ENCODE data around the gene ASXL2. TPM values are rescaled to one million over a fixed set of nuclear protein-coding genes. Genes with fewer than 3 reads are reported as not detected.

ASXL2 gene
- polyA plus RNA-seq, 3 donors = 3.6 to 13.4 (median 7.1) TPM

DNA sequence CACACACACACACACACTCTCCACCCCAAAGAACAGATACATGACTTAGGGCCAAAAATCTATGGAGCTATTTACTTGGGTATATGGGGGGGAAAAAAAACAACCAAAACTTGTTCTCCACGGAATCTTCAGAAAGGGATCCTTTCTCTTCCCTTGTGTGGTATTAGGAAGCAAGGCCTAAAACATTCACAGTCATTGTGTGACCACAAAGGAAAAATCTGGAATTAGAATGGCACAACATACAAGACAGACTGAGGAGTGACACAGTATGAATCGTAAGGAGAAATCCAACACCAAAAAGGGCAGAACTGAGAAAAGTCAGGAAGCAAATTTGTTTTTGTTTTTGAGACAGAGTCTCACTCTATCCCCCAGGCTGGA is 70.3 kb downstream of the ASXL2 start:
- H3K4me1 Mint-ChIP-seq = peaks cover 11% of the 10 kb centered on the region
- intact Hi-C loops (cut with micrococcal nuclease) = no loop called here
- H2AFZ ChIP-seq (ENCODE audit: insufficient read depth, low read depth, low read length, poor library complexity, severe bottlenecking) = no peak overlapping the region
- no peaks in the 10 kb centered on the region for H3K27me3 Mint-ChIP-seq (ENCODE audit: low read depth in 3 of 3)
- DNase-seq = no peak
- TF ChIP-seq, protein P1, sequence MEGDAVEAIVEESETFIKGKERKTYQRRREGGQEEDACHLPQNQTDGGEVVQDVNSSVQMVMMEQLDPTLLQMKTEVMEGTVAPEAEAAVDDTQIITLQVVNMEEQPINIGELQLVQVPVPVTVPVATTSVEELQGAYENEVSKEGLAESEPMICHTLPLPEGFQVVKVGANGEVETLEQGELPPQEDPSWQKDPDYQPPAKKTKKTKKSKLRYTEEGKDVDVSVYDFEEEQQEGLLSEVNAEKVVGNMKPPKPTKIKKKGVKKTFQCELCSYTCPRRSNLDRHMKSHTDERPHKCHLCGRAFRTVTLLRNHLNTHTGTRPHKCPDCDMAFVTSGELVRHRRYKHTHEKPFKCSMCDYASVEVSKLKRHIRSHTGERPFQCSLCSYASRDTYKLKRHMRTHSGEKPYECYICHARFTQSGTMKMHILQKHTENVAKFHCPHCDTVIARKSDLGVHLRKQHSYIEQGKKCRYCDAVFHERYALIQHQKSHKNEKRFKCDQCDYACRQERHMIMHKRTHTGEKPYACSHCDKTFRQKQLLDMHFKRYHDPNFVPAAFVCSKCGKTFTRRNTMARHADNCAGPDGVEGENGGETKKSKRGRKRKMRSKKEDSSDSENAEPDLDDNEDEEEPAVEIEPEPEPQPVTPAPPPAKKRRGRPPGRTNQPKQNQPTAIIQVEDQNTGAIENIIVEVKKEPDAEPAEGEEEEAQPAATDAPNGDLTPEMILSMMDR (IDR thresholded peaks at IDR 0.05) = no peak
- peaks cover 38 to 55% of the 10 kb centered on the region in 2 donors for H3K36me3 Mint-ChIP-seq
- peaks cover 28 to 61% of the 10 kb centered on the region in 2 donors for H3K36me3 ChIP-seq (replicated peaks in 1 of 2; ENCODE audit: control insufficient read depth in 1 of 2, insufficient read depth in 2 of 2, low read length in 2 of 2)
- peaks cover 68% of the 10 kb centered on the region for H4K20me1 ChIP-seq (ENCODE audit: insufficient read depth, low read length)
- no peaks in the 10 kb centered on the region for H3K9me3 ChIP-seq (replicated peaks in 1 of 2; ENCODE audit: control insufficient read depth in 1 of 2, insufficient read depth in 1 of 2, low read length in 2 of 2)
- no peaks in the 10 kb centered on the region for H3K4me1 ChIP-seq (ENCODE audit: control insufficient read depth in 1 of 2, insufficient read depth in 2 of 2, low read length in 2 of 2)
- H3K27me3 ChIP-seq (ENCODE audit: control insufficient read depth in 2 of 2, insufficient read depth in 2 of 2, low read length in 2 of 2) = no peaks in the 10 kb centered on the region
- no peak overlapping the region for H3K4me2 ChIP-seq (replicated peaks; ENCODE audit: extremely low read depth, low read length, poor library complexity, severe bottlenecking)
- H3K27ac ChIP-seq (ENCODE audit: low read depth in 1 of 2, low read length in 2 of 2) = peak overlapping the region in 1 of 2 donors; percentile 12
- H3K27ac Mint-ChIP-seq = peak overlapping the region in 2 of 7 donors; percentile 26 to 53
- no peak overlapping the region for H3K4me3 Mint-ChIP-seq
- 83% methylated on average over 1 of the region's 2 CpGs for WGBS (ENCODE audit: insufficient coverage)
- H3K79me2 ChIP-seq (ENCODE audit: insufficient read depth, low read length) = peaks cover 36% of the 10 kb centered on the region
- no peak overlapping the region for H3K9ac ChIP-seq (ENCODE audit: insufficient read depth, low read length, poor library complexity, severe bottlenecking)
- no peak overlapping the region for H3K4me3 ChIP-seq (replicated peaks in 1 of 3; ENCODE audit: low read depth in 2 of 3, low read length in 3 of 3)
- no peaks in the 10 kb centered on the region for H3K9me3 Mint-ChIP-seq

DNA sequence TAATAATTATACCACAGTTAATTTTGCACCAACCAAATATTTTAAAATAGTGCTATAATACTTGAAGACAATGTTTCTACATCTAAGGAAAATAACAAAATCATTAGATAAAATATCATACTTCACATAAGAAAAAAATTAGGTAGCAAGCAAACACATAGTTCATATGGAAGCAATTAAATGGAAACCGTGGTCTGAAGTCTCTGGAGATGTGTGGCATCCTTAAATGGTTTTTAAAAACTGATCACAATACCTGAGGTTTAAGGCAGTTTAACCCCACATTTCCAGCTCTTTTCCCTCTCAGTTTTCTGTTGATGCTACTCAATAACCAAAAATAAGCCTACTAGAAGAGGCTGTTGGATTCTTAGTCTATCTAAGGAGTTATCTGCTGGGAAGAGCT is 71.3 kb downstream of the ASXL2 start:
- no peak overlapping the region for H3K4me3 ChIP-seq (replicated peaks in 1 of 3; ENCODE audit: low read depth in 2 of 3, low read length in 3 of 3)
- H3K4me1 Mint-ChIP-seq = peaks cover 3% of the 10 kb centered on the region
- H2AFZ ChIP-seq (ENCODE audit: insufficient read depth, low read depth, low read length, poor library complexity, severe bottlenecking) = no peak overlapping the region
- H3K27ac Mint-ChIP-seq = no peak overlapping the region
- TF ChIP-seq, protein P1 (IDR thresholded peaks at IDR 0.05) = no peak
- no peak for DNase-seq
- peaks cover 26% of the 10 kb centered on the region for H3K79me2 ChIP-seq (ENCODE audit: insufficient read depth, low read length)
- no peaks in the 10 kb centered on the region for H3K9me3 ChIP-seq (replicated peaks in 1 of 2; ENCODE audit: control insufficient read depth in 1 of 2, insufficient read depth in 1 of 2, low read length in 2 of 2)
- intact Hi-C loops (cut with micrococcal nuclease) = no loop called here
- H3K36me3 Mint-ChIP-seq = peaks cover 43 to 62% of the 10 kb centered on the region in 2 donors
- no peak overlapping the region for H3K4me2 ChIP-seq (replicated peaks; ENCODE audit: extremely low read depth, low read length, poor library complexity, severe bottlenecking)
- peaks cover 31 to 72% of the 10 kb centered on the region in 2 donors for H3K36me3 ChIP-seq (replicated peaks in 1 of 2; ENCODE audit: control insufficient read depth in 1 of 2, insufficient read depth in 2 of 2, low read length in 2 of 2)
- peaks cover 68% of the 10 kb centered on the region for H4K20me1 ChIP-seq (ENCODE audit: insufficient read depth, low read length)
- no peaks in the 10 kb centered on the region for H3K9me3 Mint-ChIP-seq
- H3K9ac ChIP-seq (ENCODE audit: insufficient read depth, low read length, poor library complexity, severe bottlenecking) = no peak overlapping the region
- H3K4me1 ChIP-seq (ENCODE audit: control insufficient read depth in 1 of 2, insufficient read depth in 2 of 2, low read length in 2 of 2) = no peaks in the 10 kb centered on the region
- H3K27ac ChIP-seq (ENCODE audit: low read depth in 1 of 2, low read length in 2 of 2) = no peak overlapping the region
- H3K27me3 Mint-ChIP-seq (ENCODE audit: low read depth in 3 of 3) = no peaks in the 10 kb centered on the region
- no peak overlapping the region for H3K4me3 Mint-ChIP-seq
- no peaks in the 10 kb centered on the region for H3K27me3 ChIP-seq (ENCODE audit: control insufficient read depth in 2 of 2, insufficient read depth in 2 of 2, low read length in 2 of 2)
- WGBS (ENCODE audit: insufficient coverage) = no CpG with 5 or more reads among the region's 1 CpG
